Mammary epithelial cell (primary cell): Measurements from ENCODE around the gene SMAD6.

Experiments used
- CTCF ChIP-seq, 2 donors: IDR thresholded peaks in 1 of 2; conservative IDR thresholded peaks in 1 of 2; 2 replicates each; pipeline ENCODE4 v1.5.1; 2011 to 2012; ENCODE audit warnings: inconsistent platforms in 2 of 2, low read length in 2 of 2, mild to moderate bottlenecking in 2 of 2, control low read depth in 1 of 2, low read depth in 1 of 2; ENCODE audit not compliant: insufficient read depth in 1 of 2; ENCODE audit errors: extremely low read depth in 1 of 2
- EZH2 ChIP-seq: IDR thresholded peaks from 2 replicates; pipeline ENCODE4 v1.6.1; 2012; ENCODE audit warnings: low read length, inconsistent platforms, borderline replicate concordance

- no peak for TF ChIP-seq CTCF (conservative IDR thresholded peaks at IDR 0.05 in 1 of 2, IDR thresholded peaks at IDR 0.05 in 1 of 2; ENCODE audit: extremely low read depth in 1 of 2, insufficient read depth in 1 of 2, low read depth in 1 of 2, low read length in 2 of 2)
- no peak for TF ChIP-seq EZH2
These were observed 46.6 kb downstream of the SMAD6 start for GRCh38 chr15:66748708-66749035.
